ENCODE data around the gene NPBWR2. TPM values are rescaled to one million over a fixed set of nuclear protein-coding genes. Genes with fewer than 3 reads are reported as not detected.

NPBWR2 gene
- polyA plus RNA-seq, 1 donor from 2014 or later, result not detected

- Histone ChIP-seq H3K9me2 (ENCODE audit: insufficient read depth, low read length) (no peaks in the 10 kb centered on the region), H3K4me3 (ENCODE audit: low read length) (no peak overlapping the region), H3K27me3 (ENCODE audit: insufficient read depth, low read depth, low read length) (peaks cover 19% of the 10 kb centered on the region), H3K79me2 (replicated peaks; ENCODE audit: insufficient read depth, low read length) (no peaks in the 10 kb centered on the region), H4K20me1 (ENCODE audit: insufficient read depth) (no peaks in the 10 kb centered on the region), H2AFZ (ENCODE audit: low read depth, low read length) (no peak overlapping the region), H3K9ac (ENCODE audit: low read length) (no peak overlapping the region), H3K9me3 (ENCODE audit: low read length) (no peaks in the 10 kb centered on the region), H3K4me2 (ENCODE audit: low read length) (no peak overlapping the region), H3K36me3 (ENCODE audit: insufficient read depth, low read length) (no peaks in the 10 kb centered on the region), H3F3A (ENCODE audit: insufficient read depth, low read length, poor library complexity, severe bottlenecking) (no peaks in the 10 kb centered on the region), H3K27ac (ENCODE audit: low read length) (no peak overlapping the region)
- no peak for TF ChIP-seq POLR2AphosphoS5 (IDR thresholded peaks at IDR 0.05)
- TF ChIP-seq RAD21 (conservative IDR thresholded peaks at IDR 0.05), result no peak
- TF ChIP-seq MXI1 (conservative IDR thresholded peaks at IDR 0.05; ENCODE audit: poor library complexity, severe bottlenecking), result no peak
- TF ChIP-seq, protein P1, sequence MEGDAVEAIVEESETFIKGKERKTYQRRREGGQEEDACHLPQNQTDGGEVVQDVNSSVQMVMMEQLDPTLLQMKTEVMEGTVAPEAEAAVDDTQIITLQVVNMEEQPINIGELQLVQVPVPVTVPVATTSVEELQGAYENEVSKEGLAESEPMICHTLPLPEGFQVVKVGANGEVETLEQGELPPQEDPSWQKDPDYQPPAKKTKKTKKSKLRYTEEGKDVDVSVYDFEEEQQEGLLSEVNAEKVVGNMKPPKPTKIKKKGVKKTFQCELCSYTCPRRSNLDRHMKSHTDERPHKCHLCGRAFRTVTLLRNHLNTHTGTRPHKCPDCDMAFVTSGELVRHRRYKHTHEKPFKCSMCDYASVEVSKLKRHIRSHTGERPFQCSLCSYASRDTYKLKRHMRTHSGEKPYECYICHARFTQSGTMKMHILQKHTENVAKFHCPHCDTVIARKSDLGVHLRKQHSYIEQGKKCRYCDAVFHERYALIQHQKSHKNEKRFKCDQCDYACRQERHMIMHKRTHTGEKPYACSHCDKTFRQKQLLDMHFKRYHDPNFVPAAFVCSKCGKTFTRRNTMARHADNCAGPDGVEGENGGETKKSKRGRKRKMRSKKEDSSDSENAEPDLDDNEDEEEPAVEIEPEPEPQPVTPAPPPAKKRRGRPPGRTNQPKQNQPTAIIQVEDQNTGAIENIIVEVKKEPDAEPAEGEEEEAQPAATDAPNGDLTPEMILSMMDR (IDR thresholded peaks at IDR 0.05; ENCODE audit: poor library complexity, severe bottlenecking), result no peak
- no peak for TF ChIP-seq EZH2 (IDR thresholded peaks at IDR 0.05; ENCODE audit: borderline replicate concordance, insufficient read depth, low read length, poor library complexity, severe bottlenecking)
- no peak for TF ChIP-seq TAF1 (IDR thresholded peaks at IDR 0.05; ENCODE audit: low read depth)
- TF ChIP-seq, protein P2, sequence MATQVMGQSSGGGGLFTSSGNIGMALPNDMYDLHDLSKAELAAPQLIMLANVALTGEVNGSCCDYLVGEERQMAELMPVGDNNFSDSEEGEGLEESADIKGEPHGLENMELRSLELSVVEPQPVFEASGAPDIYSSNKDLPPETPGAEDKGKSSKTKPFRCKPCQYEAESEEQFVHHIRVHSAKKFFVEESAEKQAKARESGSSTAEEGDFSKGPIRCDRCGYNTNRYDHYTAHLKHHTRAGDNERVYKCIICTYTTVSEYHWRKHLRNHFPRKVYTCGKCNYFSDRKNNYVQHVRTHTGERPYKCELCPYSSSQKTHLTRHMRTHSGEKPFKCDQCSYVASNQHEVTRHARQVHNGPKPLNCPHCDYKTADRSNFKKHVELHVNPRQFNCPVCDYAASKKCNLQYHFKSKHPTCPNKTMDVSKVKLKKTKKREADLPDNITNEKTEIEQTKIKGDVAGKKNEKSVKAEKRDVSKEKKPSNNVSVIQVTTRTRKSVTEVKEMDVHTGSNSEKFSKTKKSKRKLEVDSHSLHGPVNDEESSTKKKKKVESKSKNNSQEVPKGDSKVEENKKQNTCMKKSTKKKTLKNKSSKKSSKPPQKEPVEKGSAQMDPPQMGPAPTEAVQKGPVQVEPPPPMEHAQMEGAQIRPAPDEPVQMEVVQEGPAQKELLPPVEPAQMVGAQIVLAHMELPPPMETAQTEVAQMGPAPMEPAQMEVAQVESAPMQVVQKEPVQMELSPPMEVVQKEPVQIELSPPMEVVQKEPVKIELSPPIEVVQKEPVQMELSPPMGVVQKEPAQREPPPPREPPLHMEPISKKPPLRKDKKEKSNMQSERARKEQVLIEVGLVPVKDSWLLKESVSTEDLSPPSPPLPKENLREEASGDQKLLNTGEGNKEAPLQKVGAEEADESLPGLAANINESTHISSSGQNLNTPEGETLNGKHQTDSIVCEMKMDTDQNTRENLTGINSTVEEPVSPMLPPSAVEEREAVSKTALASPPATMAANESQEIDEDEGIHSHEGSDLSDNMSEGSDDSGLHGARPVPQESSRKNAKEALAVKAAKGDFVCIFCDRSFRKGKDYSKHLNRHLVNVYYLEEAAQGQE (IDR thresholded peaks at IDR 0.05; ENCODE audit: borderline replicate concordance), result no peak
- TF ChIP-seq SMC3 (conservative IDR thresholded peaks at IDR 0.05; ENCODE audit: poor library complexity), result no peak
- no peak for TF ChIP-seq EP300 (conservative IDR thresholded peaks at IDR 0.05; ENCODE audit: poor library complexity, severe bottlenecking)
These were observed 51.9 kb downstream of the NPBWR2 start for GRCh38 chr20:64055396-64055892.

DNA sequence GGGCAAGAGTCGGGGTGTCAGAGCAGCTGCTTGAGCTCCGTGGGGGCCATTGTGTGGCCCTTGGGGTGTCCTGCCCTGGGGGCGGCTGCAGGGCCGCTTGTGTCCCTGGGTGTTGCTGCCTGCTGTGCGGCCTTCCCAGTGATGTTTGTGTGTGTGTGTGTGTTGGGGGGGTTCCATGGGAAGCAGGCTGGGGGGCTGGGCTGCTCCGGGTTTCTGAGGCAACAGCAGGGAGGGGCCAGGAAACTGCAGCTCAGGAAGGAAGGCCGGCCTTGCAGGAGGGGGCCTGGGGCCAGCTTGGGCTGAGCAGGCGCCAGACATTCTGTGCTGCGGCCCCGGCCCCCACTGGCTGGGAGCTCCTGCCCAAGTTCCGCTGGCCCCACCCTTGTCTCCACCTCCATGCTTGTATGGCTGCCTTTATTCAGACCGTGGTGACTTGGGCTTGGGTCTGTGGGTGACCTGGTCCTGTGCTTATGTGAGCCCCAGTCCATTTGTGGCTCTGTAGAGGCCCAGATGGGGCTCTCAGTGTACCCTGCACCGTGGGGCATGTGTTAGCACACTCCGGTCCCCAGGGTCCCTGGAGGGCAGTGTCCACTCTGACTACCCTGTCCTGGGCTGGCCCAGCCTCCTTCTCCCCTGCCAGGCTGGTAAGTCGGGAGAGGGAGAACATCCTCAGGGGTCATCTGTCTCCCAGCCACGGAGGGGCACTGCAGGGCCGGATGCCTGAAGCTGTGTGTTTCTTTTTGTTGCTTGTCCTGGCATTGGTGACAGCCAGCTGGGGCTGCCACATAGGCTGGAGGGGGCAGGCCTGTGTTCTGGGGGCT is 53.3 kb downstream of the NPBWR2 start:
- Histone ChIP-seq H3K9ac (ENCODE audit: low read length) (no peak overlapping the region), H3K79me2 (replicated peaks; ENCODE audit: insufficient read depth, low read length) (no peaks in the 10 kb centered on the region), H3K27ac (ENCODE audit: low read length) (no peak overlapping the region), H3F3A (ENCODE audit: insufficient read depth, low read length, poor library complexity, severe bottlenecking) (no peaks in the 10 kb centered on the region), H3K27me3 (ENCODE audit: insufficient read depth, low read depth, low read length) (peaks cover 29% of the 10 kb centered on the region), H3K9me2 (ENCODE audit: insufficient read depth, low read length) (no peaks in the 10 kb centered on the region), H2AFZ (ENCODE audit: low read depth, low read length) (no peak overlapping the region), H3K36me3 (ENCODE audit: insufficient read depth, low read length) (no peaks in the 10 kb centered on the region), H3K4me3 (ENCODE audit: low read length) (no peak overlapping the region), H3K9me3 (ENCODE audit: low read length) (no peaks in the 10 kb centered on the region), H4K20me1 (ENCODE audit: insufficient read depth) (no peaks in the 10 kb centered on the region), H3K4me2 (ENCODE audit: low read length) (no peak overlapping the region)
- TF ChIP-seq, protein P1 (IDR thresholded peaks at IDR 0.05; ENCODE audit: poor library complexity, severe bottlenecking), result no peak
- no peak for TF ChIP-seq EP300 (conservative IDR thresholded peaks at IDR 0.05; ENCODE audit: poor library complexity, severe bottlenecking)
- no peak for TF ChIP-seq TAF1 (IDR thresholded peaks at IDR 0.05; ENCODE audit: low read depth)
- TF ChIP-seq, protein P2 (IDR thresholded peaks at IDR 0.05; ENCODE audit: borderline replicate concordance), result no peak

All from neural cell (in vitro differentiated cells).